DOHH2 (cell line): ENCODE data around the gene ADGRL3.

Experiments used
- CTCF ChIP-seq: fragments of 200-600 bp; sonication (generic); IDR thresholded peaks from one replicate; pipeline ENCODE4 v1.5.1; 2014; ENCODE audit warnings: antibody characterized with exemption, mild to moderate bottlenecking, low read depth, low read length; ENCODE audit not compliant: poor library complexity, severe bottlenecking
- EZH2phosphoT487 ChIP-seq: fragments of 200-600 bp; sonication (generic); IDR thresholded peaks from 2 replicates; pipeline ENCODE4 v1.6.1; 2017; ENCODE audit warnings: borderline replicate concordance, mild to moderate bottlenecking, antibody characterized with exemption, low read length, moderate library complexity, mixed read lengths

GRCh38 chr4:61561028-61561427, 360.9 kb downstream of the ADGRL3 start:
- TF ChIP-seq CTCF = no peak
- no peak for TF ChIP-seq EZH2phosphoT487
